Measurements from ENCODE around the gene KCTD21. TPM values are rescaled to one million over a fixed set of nuclear protein-coding genes. Genes with fewer than 3 reads are reported as not detected.
"Not testable (repeated sequence)": the region's sequence is repeated elsewhere in the genome, so short reads cannot be mapped to it uniquely, and the experiment has no call there.

KCTD21 gene
- total RNA-seq, 1 experiment from 2014 or later, result 9.7 TPM

DNA sequence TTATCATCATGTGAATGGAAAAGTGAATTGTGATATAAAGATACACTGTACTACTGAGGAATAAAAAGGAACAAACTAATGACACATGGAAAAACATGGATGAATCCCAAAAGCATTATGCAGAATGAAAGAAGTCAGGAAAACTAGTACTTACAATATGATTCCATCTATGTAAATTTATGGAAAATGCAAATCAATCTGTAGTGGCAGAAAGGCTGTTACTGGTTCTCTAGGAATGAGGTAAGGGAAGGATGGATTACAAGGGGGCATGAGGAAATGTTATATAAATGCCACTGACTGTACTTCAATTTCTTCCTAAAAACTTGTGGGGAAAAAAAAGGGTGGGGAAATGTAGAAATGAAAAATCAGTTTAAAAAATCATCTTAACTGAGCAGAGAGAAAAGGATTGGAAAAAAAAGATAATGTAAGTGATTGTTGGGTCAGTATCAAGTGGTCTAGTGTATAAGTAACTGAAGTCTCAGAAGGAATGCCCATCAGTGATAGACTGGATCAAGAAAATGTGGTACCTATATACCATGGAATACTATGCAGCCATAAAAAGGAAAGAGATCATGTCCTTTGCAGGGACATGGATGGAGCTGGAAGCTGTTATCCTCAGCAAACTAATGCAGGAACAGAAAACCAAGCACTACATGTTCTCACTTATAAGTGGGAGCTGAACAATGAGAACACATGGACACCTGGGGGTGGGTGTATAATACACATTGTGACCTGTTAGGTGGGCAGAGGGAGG is 49.0 kb upstream of the KCTD21 start:
- BruUV-seq (replicated peaks), result no TSS peak
- ATAC-seq (no peak), DNase-seq (ENCODE audit: low read depth, low spot score) (no peak)
- intact Hi-C loops (cut with micrococcal nuclease; ENCODE audit: unreplicated experiment), result no loop called here
- Histone ChIP-seq H3K27ac (ENCODE audit: low read length) (no peak overlapping the region), H3K4me1 (ENCODE audit: control insufficient read depth, insufficient read depth, low read length) (no peaks in the 10 kb centered on the region), H3K27me3 (ENCODE audit: control insufficient read depth, insufficient read depth, low read length) (no peaks in the 10 kb centered on the region), H3K4me3 (ENCODE audit: low read depth in 2 of 2, low read length in 2 of 2) (no peak overlapping the region), H3K9me3 (ENCODE audit: control insufficient read depth, insufficient read depth, low read depth, low read length) (peaks cover 6% of the 10 kb centered on the region; the same call in 1 of the 2 replicates), H3K36me3 (ENCODE audit: control insufficient read depth, insufficient read depth, low read length) (no peaks in the 10 kb centered on the region)
- TF ChIP-seq SIN3A (IDR thresholded peaks at IDR 0.05; ENCODE audit: borderline replicate concordance, insufficient read depth, low read depth, low read length), result no peak
- TF ChIP-seq TCF7L2 (IDR thresholded peaks at IDR 0.05; ENCODE audit: low read depth, low read length), result no peak
- no peak for TF ChIP-seq POLR2AphosphoS5 (IDR thresholded peaks at IDR 0.05; ENCODE audit: low read depth, low read length)
- TF ChIP-seq, protein P1, sequence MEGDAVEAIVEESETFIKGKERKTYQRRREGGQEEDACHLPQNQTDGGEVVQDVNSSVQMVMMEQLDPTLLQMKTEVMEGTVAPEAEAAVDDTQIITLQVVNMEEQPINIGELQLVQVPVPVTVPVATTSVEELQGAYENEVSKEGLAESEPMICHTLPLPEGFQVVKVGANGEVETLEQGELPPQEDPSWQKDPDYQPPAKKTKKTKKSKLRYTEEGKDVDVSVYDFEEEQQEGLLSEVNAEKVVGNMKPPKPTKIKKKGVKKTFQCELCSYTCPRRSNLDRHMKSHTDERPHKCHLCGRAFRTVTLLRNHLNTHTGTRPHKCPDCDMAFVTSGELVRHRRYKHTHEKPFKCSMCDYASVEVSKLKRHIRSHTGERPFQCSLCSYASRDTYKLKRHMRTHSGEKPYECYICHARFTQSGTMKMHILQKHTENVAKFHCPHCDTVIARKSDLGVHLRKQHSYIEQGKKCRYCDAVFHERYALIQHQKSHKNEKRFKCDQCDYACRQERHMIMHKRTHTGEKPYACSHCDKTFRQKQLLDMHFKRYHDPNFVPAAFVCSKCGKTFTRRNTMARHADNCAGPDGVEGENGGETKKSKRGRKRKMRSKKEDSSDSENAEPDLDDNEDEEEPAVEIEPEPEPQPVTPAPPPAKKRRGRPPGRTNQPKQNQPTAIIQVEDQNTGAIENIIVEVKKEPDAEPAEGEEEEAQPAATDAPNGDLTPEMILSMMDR (IDR thresholded peaks at IDR 0.05), result no peak
- TF ChIP-seq, protein P2, sequence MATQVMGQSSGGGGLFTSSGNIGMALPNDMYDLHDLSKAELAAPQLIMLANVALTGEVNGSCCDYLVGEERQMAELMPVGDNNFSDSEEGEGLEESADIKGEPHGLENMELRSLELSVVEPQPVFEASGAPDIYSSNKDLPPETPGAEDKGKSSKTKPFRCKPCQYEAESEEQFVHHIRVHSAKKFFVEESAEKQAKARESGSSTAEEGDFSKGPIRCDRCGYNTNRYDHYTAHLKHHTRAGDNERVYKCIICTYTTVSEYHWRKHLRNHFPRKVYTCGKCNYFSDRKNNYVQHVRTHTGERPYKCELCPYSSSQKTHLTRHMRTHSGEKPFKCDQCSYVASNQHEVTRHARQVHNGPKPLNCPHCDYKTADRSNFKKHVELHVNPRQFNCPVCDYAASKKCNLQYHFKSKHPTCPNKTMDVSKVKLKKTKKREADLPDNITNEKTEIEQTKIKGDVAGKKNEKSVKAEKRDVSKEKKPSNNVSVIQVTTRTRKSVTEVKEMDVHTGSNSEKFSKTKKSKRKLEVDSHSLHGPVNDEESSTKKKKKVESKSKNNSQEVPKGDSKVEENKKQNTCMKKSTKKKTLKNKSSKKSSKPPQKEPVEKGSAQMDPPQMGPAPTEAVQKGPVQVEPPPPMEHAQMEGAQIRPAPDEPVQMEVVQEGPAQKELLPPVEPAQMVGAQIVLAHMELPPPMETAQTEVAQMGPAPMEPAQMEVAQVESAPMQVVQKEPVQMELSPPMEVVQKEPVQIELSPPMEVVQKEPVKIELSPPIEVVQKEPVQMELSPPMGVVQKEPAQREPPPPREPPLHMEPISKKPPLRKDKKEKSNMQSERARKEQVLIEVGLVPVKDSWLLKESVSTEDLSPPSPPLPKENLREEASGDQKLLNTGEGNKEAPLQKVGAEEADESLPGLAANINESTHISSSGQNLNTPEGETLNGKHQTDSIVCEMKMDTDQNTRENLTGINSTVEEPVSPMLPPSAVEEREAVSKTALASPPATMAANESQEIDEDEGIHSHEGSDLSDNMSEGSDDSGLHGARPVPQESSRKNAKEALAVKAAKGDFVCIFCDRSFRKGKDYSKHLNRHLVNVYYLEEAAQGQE (IDR thresholded peaks at IDR 0.05; ENCODE audit: insufficient read depth in 1 of 2, low read depth in 2 of 2, low read length in 1 of 2), result no peak
- in situ Hi-C loops (cut with HindIII; ENCODE audit: low pct_unique_long_range_greater_than_20kb, low sequenced_read_pairs), result no loop called here
- POLR2A ChIA-PET, result no interaction called here
- CTCF ChIA-PET, result interaction anchor here (0.6 kb wide), 1 partner anchor 9 kb away, joined by 4 read pairs; no protein-coding TSS in a partner anchor

DNA sequence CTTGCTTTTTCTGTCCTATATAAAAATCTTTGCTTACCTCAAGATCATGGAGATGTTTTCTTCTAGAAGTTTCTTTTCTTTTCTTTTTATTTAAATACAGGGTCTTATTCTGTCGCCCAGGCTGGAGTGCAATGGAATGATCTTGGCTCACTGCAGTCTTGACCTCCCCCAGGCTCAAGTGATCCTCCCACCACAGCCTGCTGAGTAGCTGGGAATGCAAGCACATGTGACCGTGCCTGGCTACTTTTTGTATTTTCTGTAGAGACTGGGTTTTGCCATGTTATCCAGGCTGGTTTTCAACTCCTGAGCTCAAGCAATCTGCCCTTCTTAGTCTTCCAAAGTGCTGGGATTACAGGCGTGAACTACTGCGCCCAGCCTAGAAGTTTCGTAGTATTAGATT is 45.6 kb upstream of the KCTD21 start:
- H3K36me3 ChIP-seq (ENCODE audit: control insufficient read depth, insufficient read depth, low read length), result no peaks in the 10 kb centered on the region
- no peak for TF ChIP-seq POLR2AphosphoS5 (IDR thresholded peaks at IDR 0.05; ENCODE audit: low read depth, low read length)
- TF ChIP-seq, protein P2 (IDR thresholded peaks at IDR 0.05; ENCODE audit: insufficient read depth in 1 of 2, low read depth in 2 of 2, low read length in 1 of 2), result no peak
- no peak for TF ChIP-seq TCF7L2 (IDR thresholded peaks at IDR 0.05; ENCODE audit: low read depth, low read length)
- TF ChIP-seq, protein P1 (IDR thresholded peaks at IDR 0.05), result no peak
- TF ChIP-seq SIN3A (IDR thresholded peaks at IDR 0.05; ENCODE audit: borderline replicate concordance, insufficient read depth, low read depth, low read length), result no peak
- CTCF ChIA-PET, result no interaction called here
- POLR2A ChIA-PET, result no interaction called here
- no peaks in the 10 kb centered on the region for H3K9me3 ChIP-seq (ENCODE audit: control insufficient read depth, insufficient read depth, low read depth, low read length)
- no peak overlapping the region for H3K4me3 ChIP-seq (ENCODE audit: low read depth in 2 of 2, low read length in 2 of 2)
- no peaks in the 10 kb centered on the region for H3K4me1 ChIP-seq (ENCODE audit: control insufficient read depth, insufficient read depth, low read length)
- no peak overlapping the region for H3K27ac ChIP-seq (ENCODE audit: low read length)
- in situ Hi-C loops (cut with HindIII; ENCODE audit: low pct_unique_long_range_greater_than_20kb, low sequenced_read_pairs), result no loop called here
- H3K27me3 ChIP-seq (ENCODE audit: control insufficient read depth, insufficient read depth, low read length), result no peaks in the 10 kb centered on the region
- intact Hi-C loops (cut with micrococcal nuclease; ENCODE audit: unreplicated experiment), result no loop called here
- no peak for ATAC-seq
- DNase-seq (ENCODE audit: low read depth, low spot score), result no peak
- no TSS peak for BruUV-seq (replicated peaks)

DNA sequence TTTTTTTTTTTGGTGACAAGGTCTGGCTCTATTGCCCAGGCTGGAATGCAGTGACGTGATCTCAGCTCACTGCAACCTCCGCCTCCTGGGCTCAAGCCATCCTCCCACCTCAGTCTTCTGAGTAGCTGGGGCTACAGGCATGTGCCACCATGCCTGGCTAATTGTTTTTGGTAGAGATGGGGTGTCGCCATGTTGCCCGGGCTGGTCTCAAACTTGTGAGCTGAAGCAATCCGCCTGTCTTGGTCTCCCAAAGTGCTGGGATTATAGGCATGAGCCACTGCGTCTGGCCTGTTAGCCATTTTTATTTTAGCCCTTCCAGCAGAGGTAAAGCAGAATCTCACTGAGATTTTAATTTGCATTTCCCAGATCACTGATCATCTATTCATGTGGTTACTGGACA is 44.6 kb upstream of the KCTD21 start:
- not testable (repeated sequence) for H3K4me3 ChIP-seq (ENCODE audit: low read depth in 2 of 2, low read length in 2 of 2)

More for the DNA sequence above, 44.6 kb upstream of the KCTD21 start:
- CTCF ChIA-PET; H3K36me3 ChIP-seq (ENCODE audit: control insufficient read depth, insufficient read depth, low read length); ATAC-seq; H3K27me3 ChIP-seq (ENCODE audit: control insufficient read depth, insufficient read depth, low read length); DNase-seq (ENCODE audit: low read depth, low spot score); H3K27ac ChIP-seq (ENCODE audit: low read length); H3K9me3 ChIP-seq (ENCODE audit: control insufficient read depth, insufficient read depth, low read depth, low read length); in situ Hi-C loops (cut with HindIII; ENCODE audit: low pct_unique_long_range_greater_than_20kb, low sequenced_read_pairs); H3K4me1 ChIP-seq (ENCODE audit: control insufficient read depth, insufficient read depth, low read length); BruUV-seq (replicated peaks); intact Hi-C loops (cut with micrococcal nuclease; ENCODE audit: unreplicated experiment): not testable (repeated sequence)
- POLR2A ChIA-PET, result interaction anchor here (0.6 kb wide), 1 partner anchor 204 kb away, joined by 4 read pairs; no protein-coding TSS in a partner anchor

Measured in Panc1 (cell line).